B cell (primary cell): Measurements from ENCODE around the gene RNF19B. TPM values are rescaled to one million over a fixed set of nuclear protein-coding genes. Genes with fewer than 3 reads are reported as not detected.

ENCODE experiments used
- ATAC-seq: fragments of 200-7000 bp; cut with Tn5 transposase; one replicate; pipeline ENCODE4 v1.10.0; 2021; ENCODE audit warnings: low read depth, mild to moderate bottlenecking, moderate number of reproducible peaks, moderate library complexity
- CTCF ChIA-PET: fragments of 350-600 bp; sonication (Branson Sonifier 250); formaldehyde crosslinking; loops from one replicate; lab custom pipeline; 2021; ENCODE audit warnings: antibody characterized with exemption, inconsistent platforms; lab: Charles Lee
- POLR2A ChIA-PET: fragments of 350-600 bp; sonication (Branson Sonifier 250); formaldehyde crosslinking; loops from one replicate; lab custom pipeline; 2021; ENCODE audit warnings: antibody characterized with exemption; lab: Charles Lee
- DNase-seq: peaks from one replicate; pipeline ENCODE4 v3.0.0; 2013
- H2AFZ ChIP-seq: 2 replicates; pipeline ENCODE4 v1.6.1; 2012; ENCODE audit warnings: mild to moderate bottlenecking, low read depth, low read length; ENCODE audit not compliant: insufficient read depth, poor library complexity, severe bottlenecking
- H3K27ac ChIP-seq, 2 donors: 1 replicate in 1 of 2; 2 replicates in 1 of 2; pipeline ENCODE4 v1.5.1; 2012 to 2013; ENCODE audit warnings: low read length in 2 of 2, mild to moderate bottlenecking in 2 of 2, moderate library complexity in 1 of 2
- H3K27me3 ChIP-seq, 4 experiments: fragments of 200-600 bp in 1 of 4; sonication (generic) in 1 of 4; replicated peaks in 1 of 4; 1 replicate in 2 of 4; 2 replicates in 2 of 4; pipeline versions ENCODE4 v1.6.1 to v1.7.0; 2013 to 2016; ENCODE audit warnings: low read length in 3 of 4, mild to moderate bottlenecking in 2 of 4, mixed read lengths in 1 of 4, moderate library complexity in 1 of 4; ENCODE audit not compliant: insufficient read depth in 4 of 4, control insufficient read depth in 3 of 4; ENCODE audit errors: control extremely low read depth in 1 of 4
- H3K36me3 ChIP-seq, 2 experiments: replicated peaks in 1 of 2; 1 replicate in 1 of 2; 2 replicates in 1 of 2; pipeline versions ENCODE4 v1.6.1 to v1.7.1; 2013; ENCODE audit warnings: low read length in 1 of 2; ENCODE audit not compliant: insufficient read depth in 2 of 2, control insufficient read depth in 1 of 2; ENCODE audit errors: control extremely low read depth in 1 of 2, extremely low read depth in 1 of 2
- H3K4me1 ChIP-seq, 2 donors: fragments of 200-600 bp in 1 of 2; sonication (generic) in 1 of 2; 1 replicate in 1 of 2; 2 replicates in 1 of 2; pipeline versions ENCODE4 v1.5.1 to v1.6.1; 2013 to 2017; ENCODE audit warnings: low read length in 2 of 2; ENCODE audit not compliant: control insufficient read depth in 2 of 2, insufficient read depth in 2 of 2
- H3K4me2 ChIP-seq: replicated peaks from 2 replicates; pipeline ENCODE3; 2012; ENCODE audit warnings: mild to moderate bottlenecking, low read depth, low read length; ENCODE audit not compliant: poor library complexity, severe bottlenecking
- H3K4me3 ChIP-seq, 5 experiments: fragments of 200-600 bp in 1 of 5; sonication (generic) in 1 of 5; 1 replicate in 3 of 5; 2 replicates in 2 of 5; pipeline versions ENCODE4 v1.5.1 to v1.7.0; 2011 to 2016; ENCODE audit warnings: low read length in 4 of 5, mild to moderate bottlenecking in 4 of 5, low read depth in 2 of 5, control low read depth in 1 of 5, moderate library complexity in 1 of 5; ENCODE audit not compliant: insufficient read depth in 1 of 5; ENCODE audit errors: control extremely low read depth in 1 of 5, extremely low read depth in 1 of 5
- H3K79me2 ChIP-seq: fragments of 200-600 bp; sonication (generic); one replicate; pipeline ENCODE4 v1.6.0; 2016; ENCODE audit warnings: low read length; ENCODE audit not compliant: control insufficient read depth, insufficient read depth
- H3K9ac ChIP-seq: fragments of 200-600 bp; sonication (generic); 2 replicates; pipeline ENCODE4 v1.6.1; 2017; ENCODE audit warnings: mild to moderate bottlenecking, low read length, moderate library complexity
- H3K9me3 ChIP-seq, 3 donors: one replicate each; pipeline versions ENCODE4 v1.6.1 to v1.7.1; 2013; ENCODE audit warnings: low read length in 2 of 3; ENCODE audit not compliant: control insufficient read depth in 2 of 3, insufficient read depth in 1 of 3; ENCODE audit errors: control extremely low read depth in 1 of 3
- H4K20me1 ChIP-seq: 2 replicates; pipeline ENCODE4 v1.6.0; 2012; ENCODE audit warnings: mild to moderate bottlenecking, low read length; ENCODE audit not compliant: insufficient read depth, control insufficient read depth, poor library complexity, severe bottlenecking
- H3K27ac Mint-ChIP-seq: one replicate; pipeline ENCODE4 v1.8.0; 2021; ENCODE audit warnings: mixed read lengths
- H3K27me3 Mint-ChIP-seq: one replicate; pipeline ENCODE4 v1.8.0; 2021; ENCODE audit warnings: mixed read lengths
- H3K4me1 Mint-ChIP-seq: one replicate; pipeline ENCODE4 v1.8.0; 2021; ENCODE audit warnings: mixed read lengths
- H3K4me3 Mint-ChIP-seq: one replicate; pipeline ENCODE4 v1.8.0; 2021; ENCODE audit warnings: mixed read lengths
- H3K9me3 Mint-ChIP-seq: one replicate; pipeline ENCODE4 v1.8.0; 2022; ENCODE audit warnings: mixed read lengths; ENCODE audit not compliant: insufficient read depth
- EZH2 ChIP-seq: IDR thresholded peaks from 2 replicates; pipeline ENCODE4 v1.6.1; 2012; ENCODE audit warnings: borderline replicate concordance, low read depth, mild to moderate bottlenecking, moderate library complexity, low read length; ENCODE audit not compliant: insufficient read depth, poor library complexity, severe bottlenecking
- WGBS: methylation state at CpG from one replicate; pipeline ENCODE4 v1.1.5; 2013; ENCODE audit warnings: missing lambda C conversion rate; ENCODE audit not compliant: insufficient coverage; 5-methylcytosine and 5-hydroxymethylcytosine counted together
- intact Hi-C: fragments of 100-400 bp; cut with micrococcal nuclease; formaldehyde crosslinking; loops from one replicate; pipeline ENCODE4 v1.10.0; 2022
- polyA plus RNA-seq: library from polyadenylated mRNA; depleted of rRNA; stranded (reverse); fragments of >200 nt; gene quantifications from 2 replicates; pipeline ENCODE4 v1.2.3, GENCODE V29; 2012
- total RNA-seq, 2 donors: library from RNA; stranded (reverse); fragments of 120-200 nt in 1 of 2; gene quantifications; 1 replicate in 1 of 2; 2 replicates in 1 of 2; pipeline versions ENCODE4 v1.2.3 to v1.2.4, GENCODE V29; 2013 to 2022
- TF ChIP-seq, protein P1 (sequence below): fragments of 200-600 bp; IDR thresholded peaks from one replicate; pipeline ENCODE4 v1.8.0; 2022; ENCODE audit warnings: antibody characterized with exemption, mild to moderate bottlenecking

RNF19B gene
- total and polyA plus RNA-seq, 2 donors (not counting 1 experiment from before 2014, with no cell fraction given) = 29.9 to 40.3 TPM

DNA sequence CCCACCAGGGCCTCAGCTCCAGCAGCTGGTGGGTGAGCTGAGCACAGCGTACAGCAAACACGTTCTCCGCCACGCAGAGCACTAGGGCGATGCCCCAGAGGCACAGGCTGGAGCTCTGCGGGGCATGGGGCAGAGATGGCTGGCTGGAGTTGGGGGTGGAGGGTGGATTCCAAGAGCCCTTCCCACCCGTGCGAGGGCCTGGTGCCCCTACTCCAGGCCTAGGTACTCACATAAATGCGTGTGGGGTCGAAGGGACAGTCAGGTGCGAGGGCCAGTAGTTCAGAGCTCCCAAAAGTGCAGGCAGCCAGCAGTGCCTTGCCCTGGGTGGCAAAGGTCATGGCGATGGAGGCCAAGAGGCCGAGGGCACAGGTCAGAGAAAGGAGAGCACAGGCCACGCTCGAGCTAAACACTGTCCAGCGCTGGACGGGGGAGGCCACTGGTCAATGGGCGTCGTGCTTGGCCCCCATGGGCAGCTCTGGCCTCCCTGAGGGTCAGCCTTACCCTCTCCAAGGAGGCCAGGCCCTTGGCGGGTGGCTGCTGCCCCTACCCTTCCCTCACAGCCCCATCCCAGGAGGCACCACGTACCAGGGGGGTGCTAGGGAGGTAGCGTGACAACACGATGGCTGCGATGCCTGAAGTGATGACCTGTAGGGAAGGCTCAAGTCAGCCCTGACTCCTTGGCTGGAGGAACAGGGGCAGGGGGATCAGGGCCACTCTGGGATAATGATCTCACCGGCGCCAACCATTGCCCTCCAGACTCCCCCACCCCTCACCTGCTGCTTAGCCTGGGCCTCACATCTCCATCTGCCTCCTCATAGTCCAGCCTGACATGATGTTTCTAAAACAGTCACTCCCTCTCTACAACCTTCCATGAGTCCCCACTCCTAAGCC, 69.0 kb downstream of the RNF19B start:
- Histone ChIP-seq H3K9ac (no peak overlapping the region), H3K9me3 (peaks cover 0 to 15% (median 0%) of the 10 kb centered on the region in 3 donors), H2AFZ (no peak overlapping the region), H3K27ac (no peak overlapping the region), H4K20me1 (no peaks in the 10 kb centered on the region), H3K4me2 (no peak overlapping the region), H3K27me3 (peaks cover 0 to 67% (median 29%) of the 10 kb centered on the region in 4 experiments), H3K36me3 (no peaks in the 10 kb centered on the region), H3K4me3 (no peak overlapping the region), H3K4me1 (peaks cover 17 to 27% of the 10 kb centered on the region in 2 donors), H3K79me2 (no peaks in the 10 kb centered on the region)
- peak overlapping the region; percentile 1 for H3K4me3 Mint-ChIP-seq
- 95% methylated on average over 23 of the region's 26 CpGs for WGBS
- H3K4me1 Mint-ChIP-seq = peaks cover 17% of the 10 kb centered on the region
- no peak for TF ChIP-seq EZH2
- TF ChIP-seq, protein P1, sequence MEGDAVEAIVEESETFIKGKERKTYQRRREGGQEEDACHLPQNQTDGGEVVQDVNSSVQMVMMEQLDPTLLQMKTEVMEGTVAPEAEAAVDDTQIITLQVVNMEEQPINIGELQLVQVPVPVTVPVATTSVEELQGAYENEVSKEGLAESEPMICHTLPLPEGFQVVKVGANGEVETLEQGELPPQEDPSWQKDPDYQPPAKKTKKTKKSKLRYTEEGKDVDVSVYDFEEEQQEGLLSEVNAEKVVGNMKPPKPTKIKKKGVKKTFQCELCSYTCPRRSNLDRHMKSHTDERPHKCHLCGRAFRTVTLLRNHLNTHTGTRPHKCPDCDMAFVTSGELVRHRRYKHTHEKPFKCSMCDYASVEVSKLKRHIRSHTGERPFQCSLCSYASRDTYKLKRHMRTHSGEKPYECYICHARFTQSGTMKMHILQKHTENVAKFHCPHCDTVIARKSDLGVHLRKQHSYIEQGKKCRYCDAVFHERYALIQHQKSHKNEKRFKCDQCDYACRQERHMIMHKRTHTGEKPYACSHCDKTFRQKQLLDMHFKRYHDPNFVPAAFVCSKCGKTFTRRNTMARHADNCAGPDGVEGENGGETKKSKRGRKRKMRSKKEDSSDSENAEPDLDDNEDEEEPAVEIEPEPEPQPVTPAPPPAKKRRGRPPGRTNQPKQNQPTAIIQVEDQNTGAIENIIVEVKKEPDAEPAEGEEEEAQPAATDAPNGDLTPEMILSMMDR = no peak
- ATAC-seq (no peak), DNase-seq (no peak)
- ChIA-PET CTCF (interaction anchor here (0.6 to 4.2 kb wide), 2 partner anchors 20 to 71 kb away, joined by 3 to 14 read pairs; no protein-coding TSS in a partner anchor), POLR2A (no interaction called here)
- H3K9me3 Mint-ChIP-seq = no peaks in the 10 kb centered on the region
- intact Hi-C loops = no loop called here
- peaks cover 54% of the 10 kb centered on the region for H3K27me3 Mint-ChIP-seq
- H3K27ac Mint-ChIP-seq = no peak overlapping the region

DNA sequence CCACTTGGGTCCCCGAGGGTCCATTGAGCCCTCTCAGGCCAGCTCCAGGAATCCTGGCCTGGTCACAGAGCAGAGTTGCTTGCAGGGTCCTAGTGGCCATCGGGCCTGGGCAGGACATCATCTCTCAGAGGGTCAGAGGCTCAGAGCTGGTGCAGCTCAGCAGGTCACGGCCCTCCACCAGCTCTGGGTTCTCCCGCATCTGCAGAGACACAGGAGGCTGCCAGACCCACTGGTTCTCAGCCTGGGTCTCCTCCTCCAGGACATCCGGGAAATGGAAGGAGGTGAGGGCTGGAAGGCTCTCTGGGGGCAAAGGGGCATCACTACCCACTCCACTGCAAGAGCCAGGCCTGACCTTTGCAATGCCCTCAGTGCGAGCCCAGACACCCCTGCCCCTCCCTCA, 69.9 kb downstream of the RNF19B start:
- Histone ChIP-seq H3K27me3 (peaks cover 0 to 67% (median 29%) of the 10 kb centered on the region in 4 experiments), H3K36me3 (no peaks in the 10 kb centered on the region), H3K9ac (no peak overlapping the region), H3K4me1 (peaks cover 16 to 24% of the 10 kb centered on the region in 2 donors), H3K4me3 (no peak overlapping the region), H3K9me3 (peaks cover 0 to 9% (median 0%) of the 10 kb centered on the region in 3 donors), H4K20me1 (no peaks in the 10 kb centered on the region), H3K27ac (no peak overlapping the region), H3K4me2 (no peak overlapping the region), H3K79me2 (no peaks in the 10 kb centered on the region), H2AFZ (no peak overlapping the region)
- H3K27me3 Mint-ChIP-seq = peaks cover 60% of the 10 kb centered on the region
- intact Hi-C loops = no loop called here
- CTCF ChIA-PET = interaction anchor here (4.2 kb wide), 1 partner anchor 19 kb away, joined by 14 read pairs; no protein-coding TSS in a partner anchor
- H3K4me1 Mint-ChIP-seq = peaks cover 16% of the 10 kb centered on the region
- POLR2A ChIA-PET = no interaction called here
- no peak for TF ChIP-seq EZH2
- TF ChIP-seq, protein P1 = no peak
- ATAC-seq = no peak
- H3K4me3 Mint-ChIP-seq = no peak overlapping the region
- WGBS = 93% methylated on average over 4 of the region's 6 CpGs
- DNase-seq = peak; percentile 11
- no peaks in the 10 kb centered on the region for H3K9me3 Mint-ChIP-seq
- H3K27ac Mint-ChIP-seq = no peak overlapping the region
